Measurements from ENCODE around the gene ADGRG7. TPM values are rescaled to one million over a fixed set of nuclear protein-coding genes. Genes with fewer than 3 reads are reported as not detected.

Gene ADGRG7
- polyA plus RNA-seq, 2 of the 4 experiments (the other 2 are of a cell fraction): 0.09 TPM; not detected in 1

DNA sequence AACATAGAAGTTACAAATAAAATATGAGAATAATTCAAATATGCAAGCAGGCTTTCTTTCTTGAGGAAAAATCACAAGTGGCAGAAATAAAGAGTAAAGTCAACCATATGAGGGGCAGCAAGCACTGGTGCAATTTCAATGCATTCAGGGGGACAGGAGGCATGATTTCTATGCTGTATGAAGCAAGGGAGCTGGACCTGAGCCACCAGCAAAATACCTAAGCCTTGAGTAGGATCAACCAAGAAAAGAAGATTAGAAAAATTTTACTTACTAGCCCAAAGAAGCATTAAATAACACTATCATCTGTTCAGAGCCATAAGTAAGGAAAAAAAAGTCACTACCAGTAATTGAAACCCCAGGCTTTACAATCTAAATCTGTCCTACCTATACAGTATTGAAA is 6.3 kb downstream of the ADGRG7 start:
- TF ChIP-seq ESRRA (IDR thresholded peaks at IDR 0.05; ENCODE audit: borderline replicate concordance, low read length) (no peak), KDM1A (IDR thresholded peaks at IDR 0.05; ENCODE audit: low read depth) (no peak), RCOR1 (IDR thresholded peaks at IDR 0.05; ENCODE audit: low read depth, low read length) (no peak), CBX2 (IDR thresholded peaks at IDR 0.05; ENCODE audit: borderline replicate concordance, low read depth) (no peak), ZFP36 (IDR thresholded peaks at IDR 0.05; ENCODE audit: borderline replicate concordance, partially characterized antibody) (no peak), ATOH8 (CRISPR knock-in tag; IDR thresholded peaks at IDR 0.05; ENCODE audit: low read depth) (no peak), FOSL2 (IDR thresholded peaks at IDR 0.05) (no peak), FOSL2 (CRISPR knock-in tag; IDR thresholded peaks at IDR 0.05) (no peak), NR3C1 (IDR thresholded peaks at IDR 0.05) (no peak), FOSB (CRISPR knock-in tag; IDR thresholded peaks at IDR 0.05) (no peak), TFCP2L1 (CRISPR knock-in tag; IDR thresholded peaks at IDR 0.05) (no peak)
- TF ChIP-seq, protein P1, sequence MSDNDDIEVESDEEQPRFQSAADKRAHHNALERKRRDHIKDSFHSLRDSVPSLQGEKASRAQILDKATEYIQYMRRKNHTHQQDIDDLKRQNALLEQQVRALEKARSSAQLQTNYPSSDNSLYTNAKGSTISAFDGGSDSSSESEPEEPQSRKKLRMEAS (IDR thresholded peaks at IDR 0.05): no peak
- FAIRE-seq (no peak), ATAC-seq (no peak), DNase-seq (ENCODE audit: low read depth in 1 of 2, low spot score in 1 of 2) (no peak)
- ChIA-PET POLR2A (no interaction called here), CTCF (no interaction called here)
- Histone ChIP-seq H3K4me2 (no peak overlapping the region), H3K27ac (no peak overlapping the region), H3K4me1 (peaks cover 6% of the 10 kb centered on the region; the same call in 1 of the 3 replicates), H3K4me3 (no peak overlapping the region), H3K9me3 (no peaks in the 10 kb centered on the region)

DNA sequence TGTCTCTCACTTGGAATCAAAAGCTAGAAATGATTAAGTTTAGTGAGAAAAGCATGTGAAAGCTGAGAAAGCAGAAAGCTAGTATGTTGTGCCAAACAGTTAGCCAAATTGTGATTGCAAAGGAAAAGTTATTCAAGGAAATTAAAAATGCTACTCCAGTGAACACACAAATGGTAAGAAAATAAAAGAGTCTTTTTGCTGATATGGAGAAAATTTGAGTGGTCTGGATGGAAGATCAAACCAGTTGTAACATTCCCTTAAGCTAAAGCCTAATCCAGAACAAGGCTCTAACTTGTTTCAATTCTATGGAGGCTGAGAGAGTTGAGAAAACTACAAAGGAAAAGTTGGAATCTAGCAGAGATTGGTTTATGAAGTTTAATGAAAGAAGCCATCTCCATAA is 11.8 kb downstream of the ADGRG7 start:
- CTCF ChIA-PET: no interaction called here
- Histone ChIP-seq H3K9me3 (no peaks in the 10 kb centered on the region), H3K27ac (no peak overlapping the region), H3K4me2 (no peak overlapping the region), H3K4me1 (no peaks in the 10 kb centered on the region), H3K4me3 (no peak overlapping the region)
- peak; percentile 61 for FAIRE-seq
- ATAC-seq: no peak
- TF ChIP-seq ZC3H11A (IDR thresholded peaks at IDR 0.05) (no peak), FOSB (CRISPR knock-in tag; IDR thresholded peaks at IDR 0.05) (no peak), MAFK (IDR thresholded peaks at IDR 0.05; ENCODE audit: partially characterized antibody) (peak; percentile 52)
- POLR2A ChIA-PET: no interaction called here
- no peak for DNase-seq (ENCODE audit: low read depth in 1 of 2, low spot score in 1 of 2)

DNA sequence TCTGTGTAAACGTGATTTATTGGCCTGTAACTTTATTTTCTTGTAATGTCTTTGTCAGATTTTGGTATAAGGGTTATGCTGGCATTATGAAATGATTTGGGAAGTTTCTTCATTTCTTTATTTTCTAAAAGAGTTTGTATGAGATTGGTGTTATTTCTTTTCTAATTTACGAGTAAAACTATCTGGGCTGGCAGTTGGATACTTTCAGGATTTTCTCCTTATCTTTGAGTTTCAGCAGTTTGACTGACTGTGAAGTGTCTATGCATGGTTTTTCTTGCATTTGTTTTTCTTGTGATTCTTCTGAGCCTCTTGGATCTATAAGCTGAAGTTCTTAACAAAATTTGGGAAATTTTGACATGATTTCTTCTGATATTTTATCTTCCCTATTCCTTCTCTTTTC is 18.1 kb downstream of the ADGRG7 start:
- ChIA-PET CTCF (no interaction called here), POLR2A (interaction anchor here (0.5 kb wide), 1 partner anchor 18 kb away, joined by 3 read pairs; no protein-coding TSS in a partner anchor)
- no peak for TF ChIP-seq JUN (IDR thresholded peaks at IDR 0.05)
- TF ChIP-seq ZC3H11A (IDR thresholded peaks at IDR 0.05): no peak
- TF ChIP-seq FOSB (CRISPR knock-in tag; IDR thresholded peaks at IDR 0.05): no peak
- no peak for TF ChIP-seq HOXB13 (CRISPR knock-in tag; IDR thresholded peaks at IDR 0.05; ENCODE audit: low read depth)
- TF ChIP-seq, protein P1 (IDR thresholded peaks at IDR 0.05): no peak
- no peak for TF ChIP-seq BCL3 (IDR thresholded peaks at IDR 0.05)
- TF ChIP-seq GATA3 (IDR thresholded peaks at IDR 0.05; ENCODE audit: borderline replicate concordance): no peak
- TF ChIP-seq CBX8 (IDR thresholded peaks at IDR 0.05): no peak
- no peak for TF ChIP-seq HOXA7 (CRISPR knock-in tag; IDR thresholded peaks at IDR 0.05)
- no peak for TF ChIP-seq RNF2 (IDR thresholded peaks at IDR 0.05; ENCODE audit: borderline replicate concordance, low read depth)
- TF ChIP-seq FOXS1 (CRISPR knock-in tag; IDR thresholded peaks at IDR 0.05): no peak
- no peak for TF ChIP-seq MAZ (IDR thresholded peaks at IDR 0.05; ENCODE audit: borderline replicate concordance, low read depth, low read length)
- TF ChIP-seq BHLHE40 (IDR thresholded peaks at IDR 0.05; ENCODE audit: low read depth, low read length): no peak
- TF ChIP-seq CHD4 (IDR thresholded peaks at IDR 0.05; ENCODE audit: borderline replicate concordance): no peak
- no peak for TF ChIP-seq CEBPB (IDR thresholded peaks at IDR 0.05)
- TF ChIP-seq SREBF2 (IDR thresholded peaks at IDR 0.05): no peak
- no peak for TF ChIP-seq TFCP2L1 (CRISPR knock-in tag; IDR thresholded peaks at IDR 0.05)
- no peak for TF ChIP-seq NFE2L2 (conservative IDR thresholded peaks at IDR 0.05; ENCODE audit: low read length)
- TF ChIP-seq MAFK (IDR thresholded peaks at IDR 0.05; ENCODE audit: partially characterized antibody): no peak
- no peak for TF ChIP-seq KDM1A (IDR thresholded peaks at IDR 0.05; ENCODE audit: low read depth)
- DNase-seq (ENCODE audit: low read depth in 1 of 2, low spot score in 1 of 2) (no peak), FAIRE-seq (no peak), ATAC-seq (no peak)
- Histone ChIP-seq H3K4me2 (no peak overlapping the region), H3K4me1 (peaks cover 5% of the 10 kb centered on the region; the same call in 1 of the 3 replicates), H3K27ac (no peak overlapping the region), H3K4me3 (no peak overlapping the region), H3K9me3 (no peaks in the 10 kb centered on the region)
- 42% methylated on average over 2 of the region's 2 CpGs for WGBS (ENCODE audit: missing lambda C conversion rate)
